NT2/D1 (cell line): ENCODE results near the gene ZNF804B.

Source experiments
- DNase-seq: peaks from one replicate; pipeline ENCODE4 v3.0.0-alpha.2; 2011; ENCODE audit warnings: low read depth, low spot score
- H3K27me3 ChIP-seq: 2 replicates; pipeline ENCODE4 v1.6.0; 2011; ENCODE audit warnings: mild to moderate bottlenecking; ENCODE audit not compliant: insufficient read length, insufficient read depth
- H3K36me3 ChIP-seq: 2 replicates; pipeline ENCODE4 v1.6.1; 2011; ENCODE audit warnings: mild to moderate bottlenecking, low read length, mixed read lengths; ENCODE audit not compliant: insufficient read depth, insufficient read length
- H3K4me1 ChIP-seq: 2 replicates; pipeline ENCODE4 v1.5.1; 2011; ENCODE audit not compliant: insufficient read depth, insufficient read length
- H3K4me3 ChIP-seq: 2 replicates; pipeline ENCODE4 v1.5.1; 2011; ENCODE audit warnings: low read depth; ENCODE audit not compliant: insufficient read length
- H3K9ac ChIP-seq: 2 replicates; pipeline ENCODE4 v1.6.0; 2011; ENCODE audit warnings: low read depth; ENCODE audit not compliant: insufficient read length
- H3K9me3 ChIP-seq: 2 replicates; pipeline ENCODE4 v1.5.1; 2011; ENCODE audit warnings: mild to moderate bottlenecking, low read length; ENCODE audit not compliant: insufficient read depth
- SUZ12 ChIP-seq: IDR thresholded peaks from 2 replicates; pipeline ENCODE4 v1.6.1; 2011; ENCODE audit not compliant: insufficient read length, insufficient read depth; ENCODE audit errors: extremely low read depth
- YY1 ChIP-seq: IDR thresholded peaks from 2 replicates; pipeline ENCODE4 v1.6.1; 2011; ENCODE audit not compliant: insufficient read length, insufficient read depth
- ZNF274 ChIP-seq: IDR thresholded peaks from 2 replicates; pipeline ENCODE4 v1.6.1; 2011; ENCODE audit warnings: mild to moderate bottlenecking, low read depth, low read length

The ZNF804B gene

GRCh38 chr7:88760136-88760515 is 626 bp downstream of the ZNF804B start:
- Histone ChIP-seq H3K4me1 (no peaks in the 10 kb centered on the region), H3K27me3 (peaks cover 32% of the 10 kb centered on the region), H3K4me3 (peak overlapping the region; percentile 45), H3K36me3 (no peaks in the 10 kb centered on the region), H3K9me3 (no peaks in the 10 kb centered on the region), H3K9ac (peak overlapping the region; percentile 32)
- no peak for TF ChIP-seq YY1
- TF ChIP-seq ZNF274: no peak
- no peak for TF ChIP-seq SUZ12
- DNase-seq: no peak

GRCh38 chr7:88761779-88762178 is 2.3 kb downstream of the ZNF804B start:
- no peaks in the 10 kb centered on the region for H3K9me3 ChIP-seq
- no peaks in the 10 kb centered on the region for H3K36me3 ChIP-seq
- no peak for DNase-seq
- peaks cover 32% of the 10 kb centered on the region for H3K27me3 ChIP-seq
- H3K9ac ChIP-seq: no peak overlapping the region
- H3K4me1 ChIP-seq: no peaks in the 10 kb centered on the region
- no peak overlapping the region for H3K4me3 ChIP-seq
- TF ChIP-seq YY1 (no peak), SUZ12 (no peak), ZNF274 (no peak)

DNA sequence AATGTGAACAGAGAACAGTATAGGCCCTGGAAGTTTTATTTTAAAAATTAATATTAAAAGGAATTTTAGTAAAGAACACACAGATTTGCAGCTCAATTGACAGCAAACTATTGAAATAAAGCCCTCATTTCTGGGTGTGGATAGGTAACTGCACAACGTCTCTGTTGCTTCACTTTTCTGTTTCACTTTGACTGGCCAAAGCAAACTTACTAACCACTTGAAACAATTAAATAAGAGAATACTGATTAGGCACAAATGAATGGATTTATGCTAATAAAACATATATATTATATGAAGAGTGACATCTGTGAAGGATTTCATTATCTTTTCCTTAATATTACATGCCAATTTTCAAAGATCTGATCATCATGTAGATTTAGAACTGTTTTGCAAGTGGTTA is 11.9 kb downstream of the ZNF804B start:
- no peak overlapping the region for H3K4me3 ChIP-seq
- DNase-seq: no peak
- no peak overlapping the region for H3K9ac ChIP-seq
- H3K9me3 ChIP-seq: no peaks in the 10 kb centered on the region
- no peaks in the 10 kb centered on the region for H3K36me3 ChIP-seq
- no peaks in the 10 kb centered on the region for H3K27me3 ChIP-seq
- no peaks in the 10 kb centered on the region for H3K4me1 ChIP-seq
- TF ChIP-seq YY1 (no peak), ZNF274 (no peak), SUZ12 (no peak)

GRCh38 chr7:88772776-88773175 is 13.3 kb downstream of the ZNF804B start:
- DNase-seq: no peak
- H3K9me3 ChIP-seq: no peaks in the 10 kb centered on the region
- no peaks in the 10 kb centered on the region for H3K36me3 ChIP-seq
- no peak overlapping the region for H3K4me3 ChIP-seq
- TF ChIP-seq ZNF274: no peak
- no peak for TF ChIP-seq SUZ12
- TF ChIP-seq YY1: no peak
- H3K27me3 ChIP-seq: no peaks in the 10 kb centered on the region
- no peak overlapping the region for H3K9ac ChIP-seq
- H3K4me1 ChIP-seq: no peaks in the 10 kb centered on the region

DNA sequence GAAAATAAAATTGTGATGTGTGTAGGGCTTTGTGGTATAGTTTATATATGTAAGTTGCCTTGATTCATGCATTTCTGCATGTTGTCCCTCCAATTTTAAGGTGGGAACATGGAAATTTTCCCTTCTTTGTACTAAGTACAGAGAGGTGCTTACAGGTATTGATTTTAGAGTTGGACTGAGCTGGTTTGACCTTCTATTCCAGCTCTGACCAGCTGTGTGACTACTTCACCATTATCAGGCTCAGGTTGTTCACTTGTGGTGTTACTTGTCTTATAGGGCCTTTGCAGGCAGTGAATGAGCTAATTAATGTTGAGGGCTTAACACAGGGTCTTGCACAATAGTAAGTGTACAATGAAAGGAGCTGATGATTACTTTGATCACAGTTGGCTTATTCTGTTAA is 16.3 kb downstream of the ZNF804B start:
- no peak overlapping the region for H3K4me3 ChIP-seq
- no peak overlapping the region for H3K9ac ChIP-seq
- DNase-seq: no peak
- TF ChIP-seq YY1 (no peak), SUZ12 (no peak), ZNF274 (no peak)
- no peaks in the 10 kb centered on the region for H3K4me1 ChIP-seq
- H3K36me3 ChIP-seq: no peaks in the 10 kb centered on the region
- H3K27me3 ChIP-seq: no peaks in the 10 kb centered on the region
- no peaks in the 10 kb centered on the region for H3K9me3 ChIP-seq

- Histone ChIP-seq H3K9me3 (no peaks in the 10 kb centered on the region), H3K4me1 (no peaks in the 10 kb centered on the region), H3K27me3 (no peaks in the 10 kb centered on the region), H3K36me3 (no peaks in the 10 kb centered on the region), H3K4me3 (no peak overlapping the region), H3K9ac (no peak overlapping the region)
- no peak for TF ChIP-seq ZNF274
- no peak for DNase-seq
These were observed 28.3 kb downstream of the ZNF804B start for GRCh38 chr7:88787777-88788176.

DNA sequence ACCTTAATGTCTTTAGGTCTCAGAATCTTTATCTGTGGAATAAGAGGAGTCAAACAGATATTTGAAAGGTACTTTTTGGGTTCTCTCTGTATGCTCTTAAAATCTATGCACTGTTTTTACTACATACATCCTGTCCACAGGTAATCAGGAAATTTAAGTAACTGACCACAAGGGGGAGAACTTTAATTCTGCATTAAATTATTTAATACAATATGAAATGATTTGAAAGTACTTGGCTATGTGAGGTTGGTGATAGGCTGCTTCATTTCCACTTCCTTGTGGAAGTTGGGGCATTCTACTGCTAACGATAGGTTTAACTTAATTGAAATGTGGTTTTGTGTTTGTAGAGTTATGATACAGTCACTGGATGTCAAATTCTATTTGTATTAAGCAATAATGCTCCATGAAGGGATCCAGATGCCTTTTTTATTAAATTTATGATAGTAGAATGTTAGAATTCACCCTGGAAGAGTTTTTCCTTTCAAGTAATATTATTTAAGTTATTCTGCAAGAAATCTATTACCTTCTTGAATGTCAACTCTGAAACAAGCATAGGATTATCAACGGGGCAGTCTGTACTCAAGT is 30.1 kb downstream of the ZNF804B start:
- Histone ChIP-seq H3K9ac (no peak overlapping the region), H3K4me1 (no peaks in the 10 kb centered on the region), H3K4me3 (no peak overlapping the region), H3K36me3 (no peaks in the 10 kb centered on the region), H3K9me3 (no peaks in the 10 kb centered on the region), H3K27me3 (no peaks in the 10 kb centered on the region)
- TF ChIP-seq YY1 (no peak), ZNF274 (no peak), SUZ12 (no peak)
- no peak for DNase-seq
